GM12878 (cell line): Measurements from ENCODE around the gene SLCO4A1. TPM values are rescaled to one million over a fixed set of nuclear protein-coding genes. Genes with fewer than 3 reads are reported as not detected.
A peak's percentile ranks its signal among the peaks of the same experiment; 100 is the strongest.

Experiments
- ATAC-seq: fragments of 200-7000 bp; cut with Tn5 transposase; 3 replicates; pipeline ENCODE4 v1.9.1; 2020; ENCODE audit warnings: mild to moderate bottlenecking, moderate library complexity
- Bru-seq: library from RNA; stranded (reverse); fragments of 400-500 nt; gene quantifications from one replicate; lab custom pipeline; 2021; lab: Mats Ljungman, UMichigan
- BruChase-seq, 2 experiments: library from RNA; stranded (reverse); fragments of 400-500 nt; gene quantifications; one replicate each; lab custom pipeline; 2021; lab: Mats Ljungman, UMichigan
- BruUV-seq: library from RNA; stranded (reverse); fragments of 400-500 nt; replicated peaks from 2 replicates; lab custom pipeline; 2021; lab: Mats Ljungman, UMichigan
- CTCF ChIA-PET: fragments of 300-600 bp; sonication (Branson Sonifier 250); formaldehyde crosslinking; extraction: SDS; loops from one replicate; lab custom pipeline; 2021; ENCODE audit warnings: inconsistent platforms; lab: Yijun Ruan, JAX
- POLR2A ChIA-PET: fragments of 350-600 bp; formaldehyde crosslinking; extraction: SDS; loops from one replicate; lab custom pipeline; 2021; ENCODE audit warnings: inconsistent platforms; lab: Charles Lee
- RAD21 ChIA-PET: fragments of 300-600 bp; sonication (Branson Sonifier 250); formaldehyde crosslinking; loops from one replicate; lab custom pipeline; 2023; ENCODE audit warnings: antibody characterized with exemption; ENCODE audit not compliant: unreplicated experiment; lab: Charles Lee
- SMC1A ChIA-PET: fragments of 300-600 bp; sonication (Branson Sonifier 250); formaldehyde crosslinking; loops from one replicate; lab custom pipeline; 2023; ENCODE audit not compliant: unreplicated experiment, uncharacterized antibody; lab: Charles Lee
- DNase-seq: peaks from one replicate; pipeline ENCODE4 v3.0.0-alpha.2; 2011; ENCODE audit warnings: low read depth, low spot score
- FAIRE-seq: peaks from 3 replicates; lab custom pipeline; 2011; peaks lifted over from hg19 to GRCh38; lab: Jason Lieb, UNC
- H2AFZ ChIP-seq: 2 replicates; pipeline ENCODE4 v1.6.0; 2011; ENCODE audit warnings: low read depth, low read length, control low read depth; ENCODE audit not compliant: control insufficient read depth
- H3K27ac ChIP-seq: 2 replicates; pipeline ENCODE4 v1.5.1; 2011; ENCODE audit warnings: control low read depth; ENCODE audit not compliant: control insufficient read depth, insufficient read depth
- H3K27me3 ChIP-seq, 2 experiments: replicated peaks in 1 of 2; 2 replicates each; pipeline versions ENCODE4 v1.6.0 to v1.6.1; 2011; ENCODE audit warnings: low read length in 1 of 2; ENCODE audit not compliant: control insufficient read depth in 2 of 2, insufficient read depth in 2 of 2
- H3K36me3 ChIP-seq, 2 experiments: 2 replicates each; pipeline ENCODE4 v1.5.1; 2011; ENCODE audit warnings: low read length in 1 of 2; ENCODE audit not compliant: control insufficient read depth in 2 of 2, insufficient read depth in 2 of 2
- H3K4me1 ChIP-seq: 2 replicates; pipeline ENCODE4 v1.6.1; 2011; ENCODE audit warnings: mild to moderate bottlenecking, low read length, moderate library complexity, mixed read lengths; ENCODE audit not compliant: control insufficient read depth, insufficient read depth
- H3K4me2 ChIP-seq: 2 replicates; pipeline ENCODE4 v1.6.0; 2011; ENCODE audit warnings: control low read depth; ENCODE audit not compliant: control insufficient read depth, insufficient read depth
- H3K4me3 ChIP-seq: fragments of 200-600 bp; sonication (generic); 2 replicates; pipeline ENCODE4 v1.5.1; 2016
- H3K79me2 ChIP-seq: 2 replicates; pipeline ENCODE4 v1.6.0; 2011; ENCODE audit warnings: low read length; ENCODE audit not compliant: control insufficient read depth, insufficient read depth
- H3K9ac ChIP-seq: 2 replicates; pipeline ENCODE4 v1.8.0; 2011; ENCODE audit warnings: low read length, control low read depth, mixed read lengths; ENCODE audit not compliant: control insufficient read depth, insufficient read depth
- H3K9me3 ChIP-seq: replicated peaks from 3 replicates; pipeline ENCODE4 v1.5.1; 2011; ENCODE audit warnings: mild to moderate bottlenecking, low read length; ENCODE audit not compliant: control insufficient read depth, insufficient read depth
- H4K20me1 ChIP-seq: 2 replicates; pipeline ENCODE4 v1.6.0; 2011; ENCODE audit not compliant: control insufficient read depth, insufficient read depth
- CHD2 ChIP-seq: IDR thresholded peaks from 2 replicates; pipeline ENCODE4 v1.6.1; 2011; ENCODE audit warnings: low read depth, low read length, improper control_type of control experiment, borderline replicate concordance
- HDAC6 ChIP-seq: fragments of 200-600 bp; sonication (generic); IDR thresholded peaks from one replicate; pipeline ENCODE4 v1.8.0; 2017; ENCODE audit warnings: antibody characterized with exemption; ENCODE audit not compliant: unreplicated experiment
- IRF4 ChIP-seq: IDR thresholded peaks from 2 replicates; pipeline ENCODE4 v1.6.1; 2011; ENCODE audit warnings: low read depth, low read length
- MTA2 ChIP-seq: fragments of 450-650 bp; IDR thresholded peaks from 2 replicates; pipeline ENCODE4 v1.6.1; 2016; ENCODE audit warnings: low read depth, mild to moderate bottlenecking, moderate library complexity
- POLR2AphosphoS5 ChIP-seq: IDR thresholded peaks from 2 replicates; pipeline ENCODE4 v1.6.1; 2011; ENCODE audit warnings: mild to moderate bottlenecking, low read length, inconsistent platforms
- POU2F2 ChIP-seq: IDR thresholded peaks from 3 replicates; pipeline ENCODE4 v1.6.1; 2011; ENCODE audit warnings: low read depth, mild to moderate bottlenecking, low read length, borderline replicate concordance
- SREBF1 ChIP-seq: IDR thresholded peaks from 2 replicates; pipeline ENCODE4 v1.6.1; 2012; ENCODE audit warnings: mild to moderate bottlenecking, low read length
- ZSCAN29 ChIP-seq: fragments of 450-650 bp; IDR thresholded peaks from 2 replicates; pipeline ENCODE4 v1.6.1; 2017; ENCODE audit warnings: mild to moderate bottlenecking, moderate library complexity
- WGBS: methylation state at CpG from one replicate; pipeline ENCODE4 v1.1.6; 2016; ENCODE audit warnings: low lambda C conversion rate; ENCODE audit not compliant: insufficient replicate concordance, insufficient coverage; ENCODE audit errors: missing lambda C conversion rate; 5-methylcytosine and 5-hydroxymethylcytosine counted together
- in situ Hi-C: fragments of 300-500 bp; cut with MboI; formaldehyde crosslinking; loops from 9 replicates; pipeline ENCODE4 v1.14.3; 2018; ENCODE audit warnings: mixed read lengths
- intact Hi-C: fragments of 100-400 bp; cut with micrococcal nuclease; formaldehyde crosslinking; loops from one replicate; pipeline ENCODE4 v1.14.2; 2022; ENCODE audit not compliant: unreplicated experiment
- long read RNA-seq, 2 experiments: library from polyadenylated mRNA; unstranded; transcript quantifications; one replicate each; pipeline ENCODE4 v2.0.0, GENCODE V29; 2019 to 2020
- polyA minus RNA-seq, 3 experiments: library from RNA; depleted of rRNA, polyadenylated mRNA; stranded (reverse); fragments of >200 nt; gene quantifications; 2 replicates each; pipeline ENCODE4 v1.2.3, GENCODE V29; 2011
- polyA plus RNA-seq, 11 experiments: library from polyadenylated mRNA; depleted of rRNA in 4 of 11; unstranded in 6 of 11; stranded (reverse) in 5 of 11; fragments of >200 nt; fragmentation: Nextera tagmentation in 4 of 11; fragmentation: Illumina TruSeq in 1 of 11; extraction: Ambion mirVana in 4 of 11; extraction: Trizol in 1 of 11; gene quantifications; 1 replicate in 1 of 11; 2 replicates in 10 of 11; pipeline versions ENCODE4 v1.2.1 to v1.2.3, GENCODE V29; 2011 to 2016; ENCODE audit warnings: inconsistent platforms in 2 of 11, missing spikeins in 2 of 11, low read depth in 1 of 11
- total RNA-seq, 4 experiments: library from RNA; depleted of rRNA in 3 of 4; stranded (reverse); fragments of >200 nt in 3 of 4; fragmentation: Illumina TruSeq in 1 of 4; extraction: Trizol in 1 of 4; gene quantifications; 2 replicates each; pipeline versions ENCODE4 v1.2.1 to v1.2.3, GENCODE V29; 2013 to 2021
- TF ChIP-seq, protein P1 (sequence below): IDR thresholded peaks from 2 replicates; pipeline ENCODE4 v1.6.1; 2011; ENCODE audit warnings: low read depth, low read length, improper control_type of control experiment, borderline replicate concordance
- TF ChIP-seq, protein P2 (sequence below): fragments of 450-650 bp; conservative IDR thresholded peaks from 2 replicates; pipeline ENCODE4 v1.6.1; 2017; ENCODE audit warnings: mild to moderate bottlenecking, moderate library complexity
- TF ChIP-seq, protein P3 (sequence below): IDR thresholded peaks from 2 replicates; pipeline ENCODE4 v1.6.1; 2012; ENCODE audit warnings: low read depth, low read length, improper control_type of control experiment

Gene SLCO4A1, protein sequence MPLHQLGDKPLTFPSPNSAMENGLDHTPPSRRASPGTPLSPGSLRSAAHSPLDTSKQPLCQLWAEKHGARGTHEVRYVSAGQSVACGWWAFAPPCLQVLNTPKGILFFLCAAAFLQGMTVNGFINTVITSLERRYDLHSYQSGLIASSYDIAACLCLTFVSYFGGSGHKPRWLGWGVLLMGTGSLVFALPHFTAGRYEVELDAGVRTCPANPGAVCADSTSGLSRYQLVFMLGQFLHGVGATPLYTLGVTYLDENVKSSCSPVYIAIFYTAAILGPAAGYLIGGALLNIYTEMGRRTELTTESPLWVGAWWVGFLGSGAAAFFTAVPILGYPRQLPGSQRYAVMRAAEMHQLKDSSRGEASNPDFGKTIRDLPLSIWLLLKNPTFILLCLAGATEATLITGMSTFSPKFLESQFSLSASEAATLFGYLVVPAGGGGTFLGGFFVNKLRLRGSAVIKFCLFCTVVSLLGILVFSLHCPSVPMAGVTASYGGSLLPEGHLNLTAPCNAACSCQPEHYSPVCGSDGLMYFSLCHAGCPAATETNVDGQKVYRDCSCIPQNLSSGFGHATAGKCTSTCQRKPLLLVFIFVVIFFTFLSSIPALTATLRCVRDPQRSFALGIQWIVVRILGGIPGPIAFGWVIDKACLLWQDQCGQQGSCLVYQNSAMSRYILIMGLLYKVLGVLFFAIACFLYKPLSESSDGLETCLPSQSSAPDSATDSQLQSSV
- total RNA-seq (2013; cell fraction: nucleolus; rRNA removed): 46.8 and 53.3 TPM in 2 replicates
- total RNA-seq (2014; rRNA removed): 11.2 and 16.4 TPM in 2 replicates
- total RNA-seq (2014; rRNA removed; fragmentation: Illumina TruSeq; extraction: Trizol): 6.0 and 7.0 TPM in 2 replicates
- 13.3 and 16.1 TPM in 2 replicates for total RNA-seq (2021)
- polyA plus RNA-seq (2011; ENCODE audit: low read depth): 2.4 TPM
- polyA plus RNA-seq (2011; rRNA removed): 6.2 and 9.1 TPM in 2 replicates
- 9.4 and 11.8 TPM in 2 replicates for polyA plus RNA-seq (2011; cell fraction: cytosol; rRNA removed)
- 55.2 and 56.1 TPM in 2 replicates for polyA plus RNA-seq (2011; cell fraction: nucleus; rRNA removed)
- 9.1 and 10.6 TPM in 2 replicates for polyA plus RNA-seq (2012)
- polyA plus RNA-seq (2014; fragmentation: Illumina TruSeq; extraction: Trizol): 1.6 and 6.3 TPM in 2 replicates
- polyA plus RNA-seq (2014; fragmentation: Nextera tagmentation; extraction: Ambion mirVana): 1 to 10 TPM; 2.1 to 4.7 TPM
- polyA plus RNA-seq (2014; rRNA removed): 15.0 and 17.6 TPM in 2 replicates
- polyA plus RNA-seq (2016; fragmentation: Nextera tagmentation; extraction: Ambion mirVana): 10 to 100 TPM; 28.4 to 30.7 TPM
- polyA minus RNA-seq (2011; rRNA and poly(A)+ RNA removed): 5.0 and 6.0 TPM in 2 replicates
- 6.0 and 8.6 TPM in 2 replicates for polyA minus RNA-seq (2011; cell fraction: cytosol; rRNA and poly(A)+ RNA removed)
- polyA minus RNA-seq (2011; cell fraction: nucleus; rRNA and poly(A)+ RNA removed): 9.8 and 12.8 TPM in 2 replicates
- Bru-seq, nascent RNA: percentile 59 among the genes with signal in this experiment
- BruChase-seq, experiment 1, labeled RNA remaining after a 6-hour chase: percentile 54 among the genes with signal in this experiment
- percentile 56 among the genes with signal in this experiment for BruChase-seq, experiment 2, labeled RNA remaining after a 2-hour chase
- long read RNA-seq, experiment 1, transcript SLCO4A1-201 (12 exons, 2,776 nt): major isoform, 11 of 17 reads
- long read RNA-seq, experiment 1, partial matches to known transcripts: 2 of 17 reads
- long read RNA-seq, experiment 1, other reads (novel, unspliced or antisense): 3 of 17 reads
- long read RNA-seq, experiment 2, partial matches to known transcripts: 1 of 5 reads
- long read RNA-seq, experiment 2, other reads (novel, unspliced or antisense): 3 of 5 reads

DNA sequence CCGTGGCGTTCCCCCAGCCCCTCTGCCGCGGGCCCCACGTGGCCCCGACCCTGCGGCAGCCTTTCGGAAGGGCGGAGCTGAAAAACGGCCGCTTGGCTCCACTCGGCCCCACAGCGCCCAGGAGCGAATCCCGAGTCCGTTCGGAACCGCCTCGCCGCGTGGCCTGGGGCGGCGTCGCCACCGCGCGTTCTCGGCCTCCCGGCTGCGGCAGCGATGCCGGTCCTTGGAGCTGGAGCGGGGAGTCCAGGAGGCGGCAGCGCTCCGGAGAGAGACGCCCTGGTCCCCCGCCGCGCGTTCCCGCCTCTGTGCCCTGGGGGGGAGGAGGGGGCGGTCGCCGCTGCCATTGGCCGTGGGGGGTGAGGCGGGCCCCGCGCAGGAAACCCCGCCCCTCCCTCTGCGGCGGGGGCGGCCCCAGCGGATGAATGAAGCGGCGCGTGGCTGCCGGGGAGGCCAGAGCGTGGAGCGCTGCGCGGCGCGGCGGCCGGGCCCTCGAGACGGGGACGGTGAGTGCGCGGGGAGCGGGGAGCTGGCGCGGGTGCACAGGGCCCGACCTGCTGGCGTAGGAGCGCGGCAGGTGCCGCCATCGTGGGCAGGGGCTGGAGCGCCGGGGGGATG, at the start of gene SLCO4A1:
TSS of gene SLCO4A1 (plus strand) at position 453 of the 615 bp plus-strand sequence. CDS start 13,952 bp downstream, outside the sequence.
- FAIRE-seq: no peak
- ChIA-PET SMC1A (interaction anchor here (1.3 to 3.6 kb wide), 3 partner anchors 9 to 152 kb away, joined by 3 to 20 read pairs (median 3); no protein-coding TSS in a partner anchor), CTCF (interaction anchor here (0.5 to 3.9 kb wide), 6 partner anchors 9 to 147 kb away, joined by 3 to 16 read pairs (median 5); no protein-coding TSS in a partner anchor), POLR2A (interaction anchor here (1.0 to 3.8 kb wide), 8 partner anchors 9 to 256 kb away, joined by 3 to 23 read pairs (median 7); partner anchors contain the start of gene MRGBP), RAD21 (interaction anchor here (0.5 to 3.5 kb wide), 7 partner anchors 9 to 520 kb away, joined by 3 to 22 read pairs (median 6); partner anchors contain the start of genes LSM14B and MRGBP)
- in situ Hi-C loops (no loop called here), intact Hi-C loops (loop anchor here (1.0 kb wide), 1 partner anchor 9 kb away; no protein-coding TSS in a partner anchor)
- H3K4me2 ChIP-seq: peak within 1 kb of the TSS; percentile 90
- H3K9me3 ChIP-seq: no peaks in the 10 kb centered on the region
- no TSS peak for BruUV-seq
- peaks cover 0 to 2% of the 10 kb centered on the region in 2 experiments; a peak in 1 of 4 replicates for H3K27me3 ChIP-seq
- H3K4me3 ChIP-seq: peak within 1 kb of the TSS; percentile 68
- peak within 1 kb of the TSS; percentile 77 for H3K9ac ChIP-seq
- peak; percentile 86 for ATAC-seq
- peaks cover 34% of the 10 kb centered on the region for H3K4me1 ChIP-seq
- H3K36me3 ChIP-seq: no peaks in the 10 kb centered on the region; a peak in 1 of 4 replicates
- H3K27ac ChIP-seq: peak within 1 kb of the TSS; percentile 46
- 2% methylated on average over 51 of the region's 82 CpGs for WGBS
- peaks cover 43% of the 10 kb centered on the region for H3K79me2 ChIP-seq
- H4K20me1 ChIP-seq: no peaks in the 10 kb centered on the region
- DNase-seq: no peak
- peak within 1 kb of the TSS; percentile 78 for H2AFZ ChIP-seq
- peak; percentile 39; the same call in 1 of the 3 replicates for TF ChIP-seq POU2F2
- peak; percentile 37 for TF ChIP-seq HDAC6
- TF ChIP-seq MTA2: no peak
- 0 out of 2 replicates have a peak, but pooled peaks have one; percentile 8 for TF ChIP-seq CHD2
- TF ChIP-seq, protein P1, sequence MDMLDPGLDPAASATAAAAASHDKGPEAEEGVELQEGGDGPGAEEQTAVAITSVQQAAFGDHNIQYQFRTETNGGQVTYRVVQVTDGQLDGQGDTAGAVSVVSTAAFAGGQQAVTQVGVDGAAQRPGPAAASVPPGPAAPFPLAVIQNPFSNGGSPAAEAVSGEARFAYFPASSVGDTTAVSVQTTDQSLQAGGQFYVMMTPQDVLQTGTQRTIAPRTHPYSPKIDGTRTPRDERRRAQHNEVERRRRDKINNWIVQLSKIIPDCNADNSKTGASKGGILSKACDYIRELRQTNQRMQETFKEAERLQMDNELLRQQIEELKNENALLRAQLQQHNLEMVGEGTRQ: no peak
- TF ChIP-seq, protein P2, sequence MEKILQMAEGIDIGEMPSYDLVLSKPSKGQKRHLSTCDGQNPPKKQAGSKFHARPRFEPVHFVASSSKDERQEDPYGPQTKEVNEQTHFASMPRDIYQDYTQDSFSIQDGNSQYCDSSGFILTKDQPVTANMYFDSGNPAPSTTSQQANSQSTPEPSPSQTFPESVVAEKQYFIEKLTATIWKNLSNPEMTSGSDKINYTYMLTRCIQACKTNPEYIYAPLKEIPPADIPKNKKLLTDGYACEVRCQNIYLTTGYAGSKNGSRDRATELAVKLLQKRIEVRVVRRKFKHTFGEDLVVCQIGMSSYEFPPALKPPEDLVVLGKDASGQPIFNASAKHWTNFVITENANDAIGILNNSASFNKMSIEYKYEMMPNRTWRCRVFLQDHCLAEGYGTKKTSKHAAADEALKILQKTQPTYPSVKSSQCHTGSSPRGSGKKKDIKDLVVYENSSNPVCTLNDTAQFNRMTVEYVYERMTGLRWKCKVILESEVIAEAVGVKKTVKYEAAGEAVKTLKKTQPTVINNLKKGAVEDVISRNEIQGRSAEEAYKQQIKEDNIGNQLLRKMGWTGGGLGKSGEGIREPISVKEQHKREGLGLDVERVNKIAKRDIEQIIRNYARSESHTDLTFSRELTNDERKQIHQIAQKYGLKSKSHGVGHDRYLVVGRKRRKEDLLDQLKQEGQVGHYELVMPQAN: peak; percentile 44
- TF ChIP-seq ZSCAN29: 0 out of 2 replicates have a peak, but pooled peaks have one; percentile 25
- TF ChIP-seq SREBF1: no peak
- TF ChIP-seq IRF4: no peak
- peak; percentile 52; the same call in 1 of the 2 replicates for TF ChIP-seq POLR2AphosphoS5
- TF ChIP-seq, protein P3, sequence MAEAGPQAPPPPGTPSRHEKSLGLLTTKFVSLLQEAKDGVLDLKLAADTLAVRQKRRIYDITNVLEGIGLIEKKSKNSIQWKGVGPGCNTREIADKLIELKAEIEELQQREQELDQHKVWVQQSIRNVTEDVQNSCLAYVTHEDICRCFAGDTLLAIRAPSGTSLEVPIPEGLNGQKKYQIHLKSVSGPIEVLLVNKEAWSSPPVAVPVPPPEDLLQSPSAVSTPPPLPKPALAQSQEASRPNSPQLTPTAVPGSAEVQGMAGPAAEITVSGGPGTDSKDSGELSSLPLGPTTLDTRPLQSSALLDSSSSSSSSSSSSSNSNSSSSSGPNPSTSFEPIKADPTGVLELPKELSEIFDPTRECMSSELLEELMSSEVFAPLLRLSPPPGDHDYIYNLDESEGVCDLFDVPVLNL: peak; percentile 30; the same call in 1 of the 2 replicates
